GM12892 (cell line): ENCODE data around the gene SIAH1.

ENCODE experiments used
- POLR2A ChIP-seq: IDR thresholded peaks from 2 replicates; pipeline ENCODE4 v1.6.1; 2011; ENCODE audit warnings: low read depth, low read length, control low read depth
- POLR2AphosphoS5 ChIP-seq: IDR thresholded peaks from 2 replicates; pipeline ENCODE4 v1.6.1; 2011; ENCODE audit warnings: low read depth, low read length, control low read depth

- TF ChIP-seq POLR2AphosphoS5 (no peak), POLR2A (no peak)
These were observed 37.2 kb downstream of the SIAH1 start for GRCh38 chr16:48347980-48348379.
